Muscle of leg (tissue), 16 donors: ENCODE measurements around the gene KLF12. TPM values are rescaled to one million over a fixed set of nuclear protein-coding genes. Genes with fewer than 3 reads are reported as not detected.

Source experiments
- DNase-seq: peaks from one replicate; pipeline ENCODE4 v3.0.0; 2013
- H3K27ac ChIP-seq: one replicate; pipeline ENCODE4 v1.5.1; 2013; ENCODE audit warnings: mild to moderate bottlenecking, low read length, control low read depth
- H3K27me3 ChIP-seq: one replicate; pipeline ENCODE4 v1.6.1; 2013; ENCODE audit warnings: low read length; ENCODE audit not compliant: control insufficient read depth, insufficient read depth
- H3K36me3 ChIP-seq: one replicate; pipeline ENCODE4 v1.6.1; 2013; ENCODE audit warnings: low read length; ENCODE audit not compliant: control insufficient read depth, insufficient read depth
- H3K4me1 ChIP-seq: one replicate; pipeline ENCODE4 v1.6.1; 2013; ENCODE audit warnings: low read length; ENCODE audit not compliant: control insufficient read depth, insufficient read depth
- H3K4me3 ChIP-seq: one replicate; pipeline ENCODE4 v1.5.1; 2013; ENCODE audit warnings: low read length, control low read depth
- H3K9me3 ChIP-seq: replicated peaks from 2 replicates; pipeline ENCODE4 v1.6.1; 2013; ENCODE audit warnings: low read depth, low read length; ENCODE audit not compliant: control insufficient read depth
- WGBS: methylation state at CpG from one replicate; pipeline ENCODE4 v1.1.5; 2013; ENCODE audit warnings: missing lambda C conversion rate; ENCODE audit not compliant: insufficient coverage; 5-methylcytosine and 5-hydroxymethylcytosine counted together
- long read RNA-seq, 11 donors: transcript quantifications; one replicate each; lab custom pipeline, GENCODE V29; 2026
- polyA plus RNA-seq, 8 donors: library from polyadenylated mRNA; unstranded; fragments of 120-200 nt; gene quantifications; one replicate each; pipeline versions ENCODE4 v1.2.1 to v1.2.3, GENCODE V29; 2013; ENCODE audit warnings: inconsistent platforms in 1 of 8, low replicate concordance in 1 of 8; ENCODE audit not compliant: insufficient read length in 8 of 8, insufficient read depth in 1 of 8
- total RNA-seq: library from RNA; stranded (reverse); fragments of 120-200 nt; gene quantifications from one replicate; pipeline ENCODE4 v1.2.4, GENCODE V29; 2013

The KLF12 gene
- total RNA-seq (26.5 TPM), polyA plus RNA-seq (10 to 100 TPM; 11.3 to 23.3 (median 20.2) TPM)
- long read RNA-seq, donor 1, result 0 reads
- long read RNA-seq, donor 2, result 0 reads
- long read RNA-seq, donor 3, result 0 reads
- long read RNA-seq, donor 4, result 0 reads
- long read RNA-seq, donor 5, partial matches to known transcripts, result 0 of 7 reads
- long read RNA-seq, donor 5, other reads (novel, unspliced or antisense), result 6 of 7 reads
- long read RNA-seq, donor 6, result 0 reads
- long read RNA-seq, donor 7, result 0 reads
- long read RNA-seq, donor 8, result 0 reads
- long read RNA-seq, donor 9, result 0 reads
- long read RNA-seq, donor 10, full-length matches to known transcripts, result 1 of 9 reads
- long read RNA-seq, donor 10, partial matches to known transcripts, result 0 of 9 reads
- long read RNA-seq, donor 10, other reads (novel, unspliced or antisense), result 8 of 9 reads
- long read RNA-seq, donor 11, result 0 reads

DNA sequence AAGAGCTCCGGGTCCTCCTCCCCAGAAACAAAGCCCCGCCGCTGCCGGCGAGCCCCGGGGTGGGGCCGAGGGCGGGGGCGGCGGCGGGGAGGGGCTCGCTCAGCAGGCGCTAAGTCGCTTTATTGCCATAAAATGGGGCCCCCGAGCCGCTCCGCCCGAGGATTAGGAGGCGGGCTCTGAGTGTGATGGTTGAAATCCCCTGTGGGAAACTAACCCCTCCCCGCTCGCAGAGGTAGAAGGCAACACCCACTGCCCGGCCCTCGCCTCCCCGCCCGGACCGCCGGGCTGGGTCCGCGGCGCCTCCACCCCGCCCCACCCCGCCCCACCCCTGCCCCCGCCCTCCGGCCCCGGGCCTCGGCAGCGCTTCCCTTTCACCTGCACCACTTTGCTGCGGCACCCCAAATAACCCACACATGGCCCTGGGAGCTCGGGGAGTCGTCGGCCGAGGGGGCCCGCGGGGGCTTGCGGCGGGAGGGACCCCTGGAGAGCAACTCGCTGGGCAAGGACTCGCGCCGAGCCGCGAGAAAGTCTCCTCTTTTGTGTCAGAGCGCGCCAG is at the start of gene KLF12:
TSS of gene KLF12 (minus strand) at position 184 of the 556 bp plus-strand sequence.
- Histone ChIP-seq H3K27me3 (no peaks in the 10 kb centered on the region), H3K4me3 (peak within 1 kb of the TSS; percentile 92), H3K4me1 (peaks cover 13% of the 10 kb centered on the region), H3K36me3 (no peaks in the 10 kb centered on the region), H3K27ac (peak within 1 kb of the TSS; percentile 98), H3K9me3 (no peaks in the 10 kb centered on the region)
- under 1% methylated on average over 20 of the region's 54 CpGs for WGBS
- peak; percentile 98 for DNase-seq

DNA sequence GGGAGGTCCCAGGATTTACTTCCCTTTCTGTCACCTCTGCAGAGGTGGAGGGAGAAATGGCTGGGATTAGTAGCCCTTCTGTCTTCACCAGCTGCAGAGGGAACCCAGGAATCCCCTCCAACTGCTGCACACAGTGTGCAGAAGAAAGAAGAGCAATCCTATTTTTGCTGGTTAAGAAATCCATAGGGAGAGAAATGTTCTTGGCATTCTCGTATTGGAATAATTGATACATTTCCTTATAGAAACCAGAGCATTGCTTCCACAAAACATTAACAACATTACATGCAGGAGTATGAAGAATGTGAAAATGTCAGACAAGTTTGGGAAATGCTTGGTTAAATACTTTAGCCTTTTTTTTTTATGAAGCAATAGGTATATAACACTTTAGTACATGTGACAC is 48.3 kb upstream of the KLF12 start:
- Histone ChIP-seq H3K4me1 (peaks cover 2% of the 10 kb centered on the region), H3K4me3 (no peak overlapping the region), H3K9me3 (no peaks in the 10 kb centered on the region), H3K36me3 (no peaks in the 10 kb centered on the region), H3K27ac (no peak overlapping the region), H3K27me3 (no peaks in the 10 kb centered on the region)
- DNase-seq, result peak; percentile 81
- WGBS, result no CpG with 5 or more reads among the region's 1 CpG

DNA sequence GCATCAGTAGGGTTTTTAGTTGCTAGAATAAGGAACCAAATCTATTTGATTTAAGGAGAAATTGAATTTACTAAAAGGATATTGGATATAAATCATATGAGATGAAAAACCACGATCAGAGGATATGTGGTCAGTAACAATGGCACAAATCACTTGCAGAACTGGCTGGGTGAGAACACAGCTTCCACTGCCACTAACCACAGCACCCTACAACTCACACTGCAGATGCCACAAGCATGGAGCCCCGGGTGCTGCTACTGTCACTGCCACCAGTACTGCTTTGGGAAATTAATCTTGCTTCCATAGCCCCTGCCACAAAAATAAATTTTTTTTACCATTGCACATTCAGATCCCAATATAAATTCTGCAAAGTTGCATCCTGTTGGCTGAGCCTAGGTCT is 40.6 kb upstream of the KLF12 start:
- no peaks in the 10 kb centered on the region for H3K36me3 ChIP-seq
- no CpG with 5 or more reads among the region's 2 CpGs for WGBS
- no peaks in the 10 kb centered on the region for H3K27me3 ChIP-seq
- H3K27ac ChIP-seq, result no peak overlapping the region
- no peak overlapping the region for H3K4me3 ChIP-seq
- no peak for DNase-seq
- peaks cover 2% of the 10 kb centered on the region for H3K4me1 ChIP-seq
- peaks cover 2% of the 10 kb centered on the region for H3K9me3 ChIP-seq

DNA sequence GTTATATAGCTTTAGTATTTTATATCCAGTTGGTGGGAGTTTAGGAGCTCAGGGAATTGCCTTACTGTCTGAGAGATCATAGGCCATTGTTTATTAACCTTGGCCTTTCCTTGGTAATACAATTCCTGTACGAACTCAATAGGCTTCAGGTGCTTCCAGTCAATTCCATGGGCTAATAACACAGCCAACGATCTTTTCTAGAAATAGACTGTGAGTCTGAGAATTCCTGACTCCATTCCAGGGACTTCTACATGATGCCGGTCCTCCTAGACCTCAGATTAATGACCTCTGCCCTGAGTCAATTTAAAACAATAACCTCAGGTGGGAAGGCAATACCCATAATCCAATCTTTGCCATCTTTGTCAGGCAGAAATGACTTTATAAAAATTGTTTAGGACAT is 39.6 kb upstream of the KLF12 start:
- 66% methylated on average over 2 of the region's 3 CpGs for WGBS
- H3K4me3 ChIP-seq, result no peak overlapping the region
- no peak overlapping the region for H3K27ac ChIP-seq
- no peak for DNase-seq
- peaks cover 2% of the 10 kb centered on the region for H3K4me1 ChIP-seq
- no peaks in the 10 kb centered on the region for H3K27me3 ChIP-seq
- H3K9me3 ChIP-seq, result peaks cover 2% of the 10 kb centered on the region
- no peaks in the 10 kb centered on the region for H3K36me3 ChIP-seq

DNA sequence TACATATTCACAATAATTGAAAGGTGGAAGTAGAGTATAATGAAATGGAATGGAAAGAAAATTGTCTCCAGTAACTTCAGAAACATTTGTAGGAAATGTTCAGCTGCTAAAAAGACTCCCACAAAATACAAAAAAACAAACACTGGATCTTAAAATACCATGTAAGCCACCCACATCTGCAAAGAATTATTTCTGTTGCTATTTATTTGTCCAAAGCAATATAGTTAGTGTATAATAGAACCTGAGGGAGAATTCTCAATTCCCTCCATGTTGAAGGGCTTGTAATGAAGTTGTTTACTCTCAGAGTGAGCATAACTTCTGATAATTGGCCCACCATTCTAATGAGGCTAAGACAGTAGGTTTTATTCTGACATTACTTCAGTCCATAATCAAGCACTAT is 37.4 kb upstream of the KLF12 start:
- Histone ChIP-seq H3K36me3 (no peaks in the 10 kb centered on the region), H3K4me1 (peaks cover 2% of the 10 kb centered on the region), H3K27ac (peak overlapping the region; percentile 29), H3K9me3 (peaks cover 2% of the 10 kb centered on the region), H3K27me3 (no peaks in the 10 kb centered on the region), H3K4me3 (no peak overlapping the region)
- DNase-seq, result peak; percentile 65

DNA sequence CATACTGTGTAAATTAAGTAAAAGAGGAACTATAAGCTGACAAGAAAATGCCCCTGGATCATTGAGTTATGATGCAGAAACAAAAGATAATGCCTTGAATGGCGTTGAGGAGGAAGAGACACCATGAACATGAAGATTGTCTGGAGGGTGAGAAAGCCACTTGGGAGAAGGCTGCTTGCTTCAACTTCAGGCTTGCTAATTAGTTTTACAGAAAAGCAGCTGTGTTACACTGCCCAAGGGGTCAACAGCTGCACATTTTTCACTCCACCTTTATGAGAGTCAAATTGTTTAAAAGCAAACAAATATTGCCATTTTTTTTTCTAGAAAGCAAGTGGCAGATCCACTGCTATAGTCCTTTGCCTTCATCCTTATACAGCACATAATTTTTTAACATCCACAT is 35.5 kb upstream of the KLF12 start:
- H3K4me3 ChIP-seq, result no peak overlapping the region

DNA sequence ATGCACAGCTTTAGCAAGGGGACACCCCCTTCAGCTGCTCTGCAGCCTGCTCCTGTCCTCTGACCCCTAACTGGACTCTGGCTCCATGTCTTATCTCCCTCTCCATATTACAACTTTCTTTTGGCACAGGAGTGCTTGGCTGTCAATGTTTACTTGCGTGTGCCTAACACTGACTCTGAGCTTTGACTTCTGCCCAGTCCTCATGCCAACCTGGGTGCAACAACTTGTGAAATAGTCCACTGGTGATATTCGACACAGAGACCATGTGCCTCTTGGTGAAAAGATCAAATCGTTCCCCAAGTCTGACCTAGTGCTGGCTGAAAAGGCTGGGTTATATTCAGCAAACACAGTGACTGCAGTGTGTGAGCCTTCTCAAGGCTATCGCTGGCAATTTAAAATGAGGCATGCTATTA is 34.1 kb upstream of the KLF12 start:
- no peaks in the 10 kb centered on the region for H3K36me3 ChIP-seq
- no peaks in the 10 kb centered on the region for H3K9me3 ChIP-seq
- H3K27me3 ChIP-seq, result no peaks in the 10 kb centered on the region
- peaks cover 2% of the 10 kb centered on the region for H3K4me1 ChIP-seq
- no peak overlapping the region for H3K4me3 ChIP-seq
- WGBS, result 42% methylated on average over 4 of the region's 4 CpGs
- no peak overlapping the region for H3K27ac ChIP-seq
- no peak for DNase-seq

More for the DNA sequence above, 35.5 kb upstream of the KLF12 start:
- Histone ChIP-seq H3K27me3 (no peaks in the 10 kb centered on the region), H3K9me3 (peaks cover 2% of the 10 kb centered on the region), H3K27ac (no peak overlapping the region), H3K4me1 (peaks cover 2% of the 10 kb centered on the region), H3K36me3 (no peaks in the 10 kb centered on the region)
- 13% methylated on average over 1 of the region's 1 CpG for WGBS
- DNase-seq, result no peak

DNA sequence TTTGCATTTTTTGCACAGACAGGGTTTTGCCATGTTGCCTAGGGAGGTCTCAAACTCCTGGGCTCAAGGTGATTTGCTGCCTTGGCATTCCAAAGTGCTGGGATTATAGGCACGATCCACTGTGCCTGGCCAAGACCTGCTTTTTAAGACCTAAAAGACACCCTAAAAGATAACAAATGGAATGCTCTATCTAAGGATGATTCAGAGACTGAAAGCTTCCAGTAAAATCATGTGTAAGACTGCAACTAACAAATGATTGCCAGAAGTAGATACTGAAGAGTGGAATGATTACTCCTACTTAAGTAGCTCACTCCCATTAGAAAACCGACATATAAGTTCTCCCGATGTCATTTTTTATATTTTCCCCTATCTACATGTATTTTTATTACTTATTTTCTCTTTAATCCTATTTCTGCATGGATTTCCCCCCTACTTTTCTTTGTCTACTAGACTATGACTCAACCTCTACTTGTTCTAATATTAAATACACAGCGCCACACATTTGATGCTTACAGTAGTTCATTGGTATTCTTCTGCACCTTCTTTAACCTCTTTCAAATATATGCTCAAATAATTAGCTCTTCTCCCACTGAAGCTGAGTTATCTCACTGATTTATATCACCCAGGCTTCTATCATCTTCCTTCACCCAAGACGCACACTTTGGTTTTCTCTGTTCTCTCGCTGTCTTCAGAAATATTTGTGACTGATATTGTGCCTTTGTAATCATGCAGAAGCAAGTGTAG is 32.2 kb upstream of the KLF12 start:
- H3K27me3 ChIP-seq, result no peaks in the 10 kb centered on the region
- H3K9me3 ChIP-seq, result no peaks in the 10 kb centered on the region
- H3K36me3 ChIP-seq, result no peaks in the 10 kb centered on the region
- H3K27ac ChIP-seq, result no peak overlapping the region
- no peak for DNase-seq
- no peak overlapping the region for H3K4me3 ChIP-seq
- WGBS, result 83% methylated on average over 1 of the region's 6 CpGs
- peaks cover 2% of the 10 kb centered on the region for H3K4me1 ChIP-seq

DNA sequence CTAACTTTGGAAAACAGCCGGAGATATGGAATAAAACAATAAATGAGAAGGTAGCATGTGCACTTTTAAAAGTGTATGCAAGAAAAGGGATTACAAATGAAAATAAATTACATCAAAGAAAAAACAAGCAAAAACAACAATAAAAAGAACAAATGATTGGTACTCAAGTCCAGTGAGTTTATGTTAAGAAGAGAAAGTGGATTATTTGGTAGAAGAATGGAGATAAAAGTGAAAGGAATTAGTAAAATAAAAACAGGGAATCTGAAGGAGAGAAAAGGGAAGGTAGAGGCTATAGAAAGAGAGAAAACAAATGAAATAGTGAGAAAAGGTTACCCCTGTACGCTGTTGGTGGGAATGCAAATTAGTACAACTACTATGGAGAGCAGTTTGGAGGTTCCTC is 28.6 kb upstream of the KLF12 start:
- no CpG with 5 or more reads among the region's 2 CpGs for WGBS
- H3K4me1 ChIP-seq, result peaks cover 4% of the 10 kb centered on the region
- H3K27me3 ChIP-seq, result peaks cover 2% of the 10 kb centered on the region
- H3K4me3 ChIP-seq, result no peak overlapping the region
- no peak for DNase-seq
- no peaks in the 10 kb centered on the region for H3K9me3 ChIP-seq
- no peak overlapping the region for H3K27ac ChIP-seq
- H3K36me3 ChIP-seq, result no peaks in the 10 kb centered on the region

DNA sequence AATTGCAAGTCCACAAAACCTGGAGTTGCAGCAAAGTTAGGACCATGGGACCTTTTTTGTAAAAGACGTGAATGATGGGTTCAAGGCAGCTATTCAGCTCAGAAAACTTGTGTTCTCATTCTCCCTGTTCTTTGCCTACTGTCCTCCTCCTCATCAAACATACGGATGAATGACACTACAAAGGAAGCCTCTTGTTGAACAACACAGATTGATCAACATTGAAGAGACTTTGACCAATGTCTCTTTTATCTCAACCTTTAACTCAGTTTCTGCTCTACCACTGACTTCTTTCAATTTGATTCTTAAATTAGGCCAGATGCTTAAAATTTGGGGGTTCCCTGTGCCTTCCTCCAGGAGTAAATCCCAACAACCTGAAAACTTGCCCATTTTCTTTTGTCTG is 27.9 kb upstream of the KLF12 start:
- DNase-seq, result no peak
- no peaks in the 10 kb centered on the region for H3K36me3 ChIP-seq
- no peaks in the 10 kb centered on the region for H3K9me3 ChIP-seq
- peaks cover 2% of the 10 kb centered on the region for H3K27me3 ChIP-seq
- 88% methylated on average over 1 of the region's 2 CpGs for WGBS
- no peak overlapping the region for H3K4me3 ChIP-seq
- H3K27ac ChIP-seq, result no peak overlapping the region
- H3K4me1 ChIP-seq, result peaks cover 4% of the 10 kb centered on the region
